HepG2 (cell line): Measurements from ENCODE around the gene SPATS2. TPM values are rescaled to one million over a fixed set of nuclear protein-coding genes. Genes with fewer than 3 reads are reported as not detected.

Experiments used
- ADNP ChIP-seq: sonication (generic); formaldehyde crosslinking; IDR thresholded peaks from 2 replicates; pipeline ENCODE4 v1.4.0; 2020; ENCODE audit warnings: missing genetic modification reagents
- ATAD3A ChIP-seq: sonication (generic); formaldehyde crosslinking; IDR thresholded peaks from 2 replicates; pipeline ENCODE4 v1.4.0; 2020; ENCODE audit warnings: missing genetic modification reagents
- CENPBD1 ChIP-seq: sonication (generic); formaldehyde crosslinking; IDR thresholded peaks from 2 replicates; pipeline ENCODE4 v1.8.0; 2022; ENCODE audit warnings: missing genetic modification reagents, low read depth, mild to moderate bottlenecking, borderline replicate concordance
- DNMT3B ChIP-seq: conservative IDR thresholded peaks from 2 replicates; pipeline ENCODE4 v1.6.1; 2016; ENCODE audit warnings: missing biosample characterization, control low read depth
- ETV5 ChIP-seq: IDR thresholded peaks from 2 replicates; pipeline ENCODE4 v1.6.1; 2018; ENCODE audit warnings: missing biosample characterization, missing genetic modification reagents, inconsistent platforms, borderline replicate concordance
- GFI1 ChIP-seq: sonication (generic); formaldehyde crosslinking; IDR thresholded peaks from 2 replicates; pipeline ENCODE4 v1.5.0; 2020; ENCODE audit warnings: missing genetic modification reagents, mild to moderate bottlenecking, borderline replicate concordance
- HDAC6 ChIP-seq: fragments of 200-600 bp; sonication (generic); IDR thresholded peaks from 2 replicates; pipeline ENCODE4 v1.7.0; 2017; ENCODE audit warnings: mild to moderate bottlenecking, antibody characterized with exemption, low read length, low read depth
- HMG20A ChIP-seq: IDR thresholded peaks from 2 replicates; pipeline ENCODE4 v1.6.1; 2016; ENCODE audit warnings: borderline replicate concordance
- HNF1A ChIP-seq, 2 experiments: sonication (generic) in 1 of 2; formaldehyde crosslinking in 1 of 2; IDR thresholded peaks; 2 replicates each; pipeline versions ENCODE4 v1.4.0 to v1.6.1; 2016 to 2020; ENCODE audit warnings: borderline replicate concordance in 1 of 2, low read depth in 1 of 2, mild to moderate bottlenecking in 1 of 2, missing genetic modification reagents in 1 of 2
- ISL2 ChIP-seq: sonication (generic); formaldehyde crosslinking; IDR thresholded peaks from 2 replicates; pipeline ENCODE4 v1.5.0; 2020; ENCODE audit warnings: missing genetic modification reagents
- KDM6A ChIP-seq: IDR thresholded peaks from 2 replicates; pipeline ENCODE4 v1.6.1; 2016; ENCODE audit warnings: low read depth
- MAFG ChIP-seq: sonication (generic); formaldehyde crosslinking; IDR thresholded peaks from 2 replicates; pipeline ENCODE4 v1.5.1; 2020; ENCODE audit warnings: mild to moderate bottlenecking, missing genetic modification reagents
- PHF5A ChIP-seq: IDR thresholded peaks from one replicate; pipeline ENCODE4 v1.6.1; 2018; ENCODE audit warnings: low read depth, missing genetic modification reagents; ENCODE audit not compliant: unreplicated experiment
- SKIL ChIP-seq: sonication (generic); formaldehyde crosslinking; IDR thresholded peaks from 2 replicates; pipeline ENCODE4 v1.8.0; 2022; ENCODE audit warnings: missing genetic modification reagents, mild to moderate bottlenecking, moderate library complexity, borderline replicate concordance
- SOX5 ChIP-seq: IDR thresholded peaks from 2 replicates; pipeline ENCODE4 v1.6.1; 2016; ENCODE audit warnings: borderline replicate concordance
- TRIM24 ChIP-seq: sonication (generic); formaldehyde crosslinking; IDR thresholded peaks from 2 replicates; pipeline ENCODE4 v1.8.0; 2022; ENCODE audit warnings: mild to moderate bottlenecking, missing genetic modification reagents
- ZBTB33 ChIP-seq: sonication (generic); formaldehyde crosslinking; IDR thresholded peaks from 2 replicates; pipeline ENCODE4 v1.4.0; 2020; ENCODE audit warnings: missing genetic modification reagents
- ZNF740 ChIP-seq: sonication (generic); formaldehyde crosslinking; IDR thresholded peaks from 2 replicates; pipeline ENCODE4 v1.4.0; 2020; ENCODE audit warnings: missing genetic modification reagents
- ZNF776 ChIP-seq: sonication (generic); formaldehyde crosslinking; IDR thresholded peaks from 2 replicates; pipeline ENCODE4 v1.4.0; 2020; ENCODE audit warnings: mild to moderate bottlenecking, missing genetic modification reagents
- ZNF782 ChIP-seq: sonication (generic); formaldehyde crosslinking; IDR thresholded peaks from 2 replicates; pipeline ENCODE4 v1.4.0; 2020; ENCODE audit warnings: missing genetic modification reagents, mild to moderate bottlenecking, borderline replicate concordance
- polyA plus RNA-seq, 8 experiments: library from polyadenylated mRNA; depleted of rRNA in 3 of 8; stranded (reverse) in 7 of 8; unstranded in 1 of 8; fragments of >200 nt; fragmentation: Illumina TruSeq in 4 of 8; extraction: Trizol in 4 of 8; gene quantifications; 2 replicates each; pipeline versions ENCODE4 v1.2.1 to v1.2.3, GENCODE V29; 2011 to 2016; ENCODE audit warnings: low read depth in 4 of 8, missing spikeins in 1 of 8, mixed read lengths in 1 of 8; ENCODE audit not compliant: insufficient read depth in 1 of 8
- total RNA-seq, 5 experiments: library from RNA; depleted of rRNA; stranded (reverse); fragments of >200 nt; fragmentation: Illumina TruSeq; extraction: Trizol; gene quantifications; 2 replicates each; pipeline ENCODE4 v1.2.3, GENCODE V29; 2016; ENCODE audit warnings: low read depth in 1 of 5

SPATS2 gene
- total and polyA plus RNA-seq, 2 of the 13 experiments (the other 11 are each of a cell fraction or from before 2014, with no cell fraction given): 19.3 to 28.1 TPM

- TF ChIP-seq ZBTB33 (CRISPR knock-in tag) (peak; percentile 21; the same call in 1 of the 2 replicates), DNMT3B (CRISPR knock-in tag) (no peak), HDAC6 (no peak), ZNF740 (peak; percentile 99), PHF5A (CRISPR knock-in tag) (no peak), ISL2 (peak; percentile 86), ZNF776 (CRISPR knock-in tag) (no peak), TRIM24 (CRISPR knock-in tag) (0 out of 2 replicates have a peak, but pooled peaks have one; percentile 7), HMG20A (CRISPR knock-in tag) (peak; percentile 42; the same call in 1 of the 2 replicates), HNF1A (IDR thresholded peaks at IDR 0.05; ENCODE audit: low read depth) (peak; percentile 24; the same call in 1 of the 2 replicates), HNF1A (CRISPR knock-in tag; IDR thresholded peaks at IDR 0.05; ENCODE audit: borderline replicate concordance) (peak; percentile 63; the same call in 1 of the 2 replicates), SKIL (CRISPR knock-in tag) (no peak), ATAD3A (CRISPR knock-in tag) (no peak), CENPBD1 (CRISPR knock-in tag) (no peak), KDM6A (CRISPR knock-in tag) (peak; percentile 64; the same call in 1 of the 2 replicates), GFI1 (CRISPR knock-in tag) (no peak), ADNP (no peak), ETV5 (CRISPR knock-in tag) (peak; percentile 92), MAFG (CRISPR knock-in tag) (no peak), ZNF782 (CRISPR knock-in tag) (no peak; the same call in 1 of the 2 replicates), SOX5 (peak; percentile 65)
Measured at GRCh38 chr12:49347311-49348193, 19.7 kb upstream of the SPATS2 start (continued).
